Measurements from ENCODE around the gene BMAL1. TPM values are rescaled to one million over a fixed set of nuclear protein-coding genes. Genes with fewer than 3 reads are reported as not detected.

Gene BMAL1
- total and polyA plus RNA-seq, 5 donors from 2014 or later = 16.3 to 104 (median 19.7) TPM

DNA sequence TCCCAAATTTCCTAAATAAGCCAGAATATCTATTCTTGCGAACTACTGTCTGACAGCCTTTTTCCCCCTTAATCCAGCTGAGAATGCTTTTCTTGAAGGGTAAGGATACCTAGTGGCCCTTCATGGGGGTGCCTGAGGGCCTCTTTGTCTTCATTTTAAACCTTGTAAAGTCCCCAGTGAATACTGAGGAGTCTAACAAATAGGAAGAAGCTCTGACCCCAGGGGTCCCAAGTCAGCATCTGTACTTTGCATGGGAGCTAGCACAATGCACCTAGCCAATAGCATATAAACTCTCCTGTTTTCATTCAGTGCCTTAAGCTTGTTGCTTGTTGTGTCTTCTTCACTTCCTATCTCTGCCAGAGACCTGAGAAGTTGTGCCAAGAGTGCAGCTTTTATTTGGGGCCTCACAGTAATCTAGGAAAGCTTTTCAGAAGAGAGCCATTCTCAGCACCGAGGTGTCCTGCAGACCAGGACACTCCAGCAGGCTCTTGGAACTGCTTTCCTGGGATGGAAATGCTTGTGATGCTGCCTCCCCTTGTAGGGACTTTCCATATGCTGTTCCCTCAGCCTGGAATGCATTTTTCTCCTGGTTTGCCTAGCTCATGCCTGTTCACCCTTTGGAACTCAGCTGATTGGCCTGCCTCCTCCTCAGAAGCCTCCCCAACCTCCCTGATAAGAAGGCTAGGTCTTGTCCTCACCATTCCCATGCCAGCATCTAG lies 37.2 kb downstream of the BMAL1 start:
- H3K9me3 Mint-ChIP-seq = no peaks in the 10 kb centered on the region
- Histone ChIP-seq H3K27ac (ENCODE audit: insufficient read depth, low read length, poor library complexity, severe bottlenecking) (no peak overlapping the region), H3K9me3 (ENCODE audit: control insufficient read depth in 2 of 2, low read length in 2 of 2) (no peaks in the 10 kb centered on the region), H3K27me3 (ENCODE audit: control insufficient read depth, insufficient read depth, low read length) (no peaks in the 10 kb centered on the region), H3K36me3 (ENCODE audit: control insufficient read depth, insufficient read depth, low read length) (peaks cover 26% of the 10 kb centered on the region), H3K4me3 (ENCODE audit: low read depth, low read length) (no peak overlapping the region), H3K4me1 (ENCODE audit: control insufficient read depth, insufficient read depth, low read length, poor library complexity, severe bottlenecking) (peaks cover 39% of the 10 kb centered on the region)
- H3K4me3 Mint-ChIP-seq = peak overlapping the region in 1 of 4 donors; percentile 51
- H3K27me3 Mint-ChIP-seq = no peaks in the 10 kb centered on the region
- H3K27ac Mint-ChIP-seq = peak overlapping the region in 1 of 3 donors; percentile 81
- DNase-seq (no peak), ATAC-seq (ENCODE audit: low read depth in 2 of 2) (no peak)
- peaks cover 33% of the 10 kb centered on the region for H3K36me3 Mint-ChIP-seq
- peaks cover 47 to 82% (median 74%) of the 10 kb centered on the region in 4 donors for H3K4me1 Mint-ChIP-seq

DNA sequence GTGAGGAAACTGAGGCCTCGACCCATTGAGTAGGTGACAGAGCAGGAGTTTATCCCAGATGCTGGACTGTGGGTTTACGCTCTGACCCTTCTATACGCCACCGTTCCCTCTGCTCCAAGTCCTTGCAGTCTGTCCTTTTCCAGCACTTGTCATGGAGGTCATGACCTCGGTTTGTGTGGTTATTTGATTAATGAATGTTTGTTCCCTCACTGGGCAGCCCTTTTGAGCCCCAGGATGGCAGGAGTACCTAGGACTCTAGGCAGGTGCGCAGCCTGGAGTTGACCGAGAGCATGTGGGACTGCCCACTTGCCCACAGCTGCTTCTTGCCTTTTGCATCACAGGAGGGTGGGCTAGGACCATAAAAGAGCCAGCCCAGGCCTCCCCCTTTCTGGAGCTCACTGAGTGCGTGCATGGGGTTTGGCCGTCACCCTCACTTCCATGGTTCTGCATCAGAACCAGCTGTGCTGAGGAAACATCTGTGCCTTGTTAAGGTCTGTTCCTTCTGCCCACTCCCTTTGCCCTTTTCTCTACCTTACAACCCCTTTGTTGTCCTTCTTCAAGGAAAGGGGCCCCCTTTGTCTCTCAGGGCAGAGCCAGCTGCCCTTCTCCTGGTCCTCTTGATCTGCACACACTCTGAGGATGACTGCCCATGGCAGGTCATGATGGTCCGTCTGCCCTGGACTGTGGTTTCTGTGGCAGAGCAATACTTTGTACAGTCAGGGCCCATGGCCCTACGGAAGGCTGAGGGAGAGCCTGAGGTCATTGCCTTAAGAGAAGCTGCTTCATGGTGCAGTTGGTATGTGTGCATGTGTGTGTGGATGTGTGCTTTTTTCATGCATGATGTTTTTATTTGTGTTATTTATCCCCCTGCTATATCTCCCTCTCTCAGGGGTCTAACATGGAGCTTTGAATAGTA lies 38.2 kb downstream of the BMAL1 start:
- no peaks in the 10 kb centered on the region for H3K9me3 ChIP-seq (ENCODE audit: control insufficient read depth in 2 of 2, low read length in 2 of 2)
- Mint-ChIP-seq H3K4me1 (peaks cover 47 to 81% (median 74%) of the 10 kb centered on the region in 4 donors), H3K4me3 (peak overlapping the region in 1 of 4 donors; percentile 38), H3K27ac (peak overlapping the region; percentile 59 to 82 (median 81)), H3K27me3 (no peaks in the 10 kb centered on the region), H3K36me3 (peaks cover 26% of the 10 kb centered on the region), H3K9me3 (no peaks in the 10 kb centered on the region)
- ATAC-seq (ENCODE audit: low read depth in 2 of 2) (peak in 1 of 2 donors; percentile 12), DNase-seq (no peak)
- no peaks in the 10 kb centered on the region for H3K27me3 ChIP-seq (ENCODE audit: control insufficient read depth, insufficient read depth, low read length)
- no peak overlapping the region for H3K4me3 ChIP-seq (ENCODE audit: low read depth, low read length)
- H3K4me1 ChIP-seq (ENCODE audit: control insufficient read depth, insufficient read depth, low read length, poor library complexity, severe bottlenecking) = peaks cover 39% of the 10 kb centered on the region
- no peak overlapping the region for H3K27ac ChIP-seq (ENCODE audit: insufficient read depth, low read length, poor library complexity, severe bottlenecking)
- peaks cover 18% of the 10 kb centered on the region for H3K36me3 ChIP-seq (ENCODE audit: control insufficient read depth, insufficient read depth, low read length)

DNA sequence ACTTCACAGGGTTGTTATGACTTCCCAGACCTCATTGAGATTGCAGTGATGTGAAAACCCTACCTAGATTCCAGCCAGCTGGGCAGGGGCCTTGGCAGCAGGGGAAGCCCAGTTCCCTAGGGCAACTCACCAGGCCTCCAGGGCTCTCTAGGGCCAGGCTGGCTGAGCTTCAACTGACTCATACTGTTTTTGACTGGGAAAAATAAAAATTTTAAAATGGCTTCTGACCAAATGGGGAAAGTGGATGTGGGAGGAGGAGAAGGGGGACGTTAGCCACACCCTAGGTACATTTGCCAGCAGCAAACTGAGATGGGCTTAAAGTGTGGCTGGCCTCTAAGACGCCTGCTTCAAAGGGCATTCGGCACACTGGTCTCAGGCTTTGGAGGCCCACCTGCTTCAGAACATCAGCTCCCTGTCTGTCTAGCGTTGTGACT lies 39.0 kb downstream of the BMAL1 start:
- no peak for ATAC-seq (ENCODE audit: low read depth in 2 of 2)
- no peak overlapping the region for H3K27ac ChIP-seq (ENCODE audit: insufficient read depth, low read length, poor library complexity, severe bottlenecking)
- H3K4me1 Mint-ChIP-seq = peaks cover 43 to 89% (median 71%) of the 10 kb centered on the region in 4 donors
- peak overlapping the region in 1 of 4 donors; percentile 18 for H3K4me3 Mint-ChIP-seq
- H3K27me3 Mint-ChIP-seq = no peaks in the 10 kb centered on the region
- H3K9me3 Mint-ChIP-seq = no peaks in the 10 kb centered on the region
- H3K36me3 ChIP-seq (ENCODE audit: control insufficient read depth, insufficient read depth, low read length) = peaks cover 15% of the 10 kb centered on the region
- H3K27ac Mint-ChIP-seq = peak overlapping the region; percentile 26 to 82 (median 81)
- no peaks in the 10 kb centered on the region for H3K27me3 ChIP-seq (ENCODE audit: control insufficient read depth, insufficient read depth, low read length)
- peaks cover 20% of the 10 kb centered on the region for H3K36me3 Mint-ChIP-seq
- DNase-seq = no peak
- H3K4me1 ChIP-seq (ENCODE audit: control insufficient read depth, insufficient read depth, low read length, poor library complexity, severe bottlenecking) = peaks cover 39% of the 10 kb centered on the region
- H3K9me3 ChIP-seq (ENCODE audit: control insufficient read depth in 2 of 2, low read length in 2 of 2) = no peaks in the 10 kb centered on the region
- H3K4me3 ChIP-seq (ENCODE audit: low read depth, low read length) = no peak overlapping the region

DNA sequence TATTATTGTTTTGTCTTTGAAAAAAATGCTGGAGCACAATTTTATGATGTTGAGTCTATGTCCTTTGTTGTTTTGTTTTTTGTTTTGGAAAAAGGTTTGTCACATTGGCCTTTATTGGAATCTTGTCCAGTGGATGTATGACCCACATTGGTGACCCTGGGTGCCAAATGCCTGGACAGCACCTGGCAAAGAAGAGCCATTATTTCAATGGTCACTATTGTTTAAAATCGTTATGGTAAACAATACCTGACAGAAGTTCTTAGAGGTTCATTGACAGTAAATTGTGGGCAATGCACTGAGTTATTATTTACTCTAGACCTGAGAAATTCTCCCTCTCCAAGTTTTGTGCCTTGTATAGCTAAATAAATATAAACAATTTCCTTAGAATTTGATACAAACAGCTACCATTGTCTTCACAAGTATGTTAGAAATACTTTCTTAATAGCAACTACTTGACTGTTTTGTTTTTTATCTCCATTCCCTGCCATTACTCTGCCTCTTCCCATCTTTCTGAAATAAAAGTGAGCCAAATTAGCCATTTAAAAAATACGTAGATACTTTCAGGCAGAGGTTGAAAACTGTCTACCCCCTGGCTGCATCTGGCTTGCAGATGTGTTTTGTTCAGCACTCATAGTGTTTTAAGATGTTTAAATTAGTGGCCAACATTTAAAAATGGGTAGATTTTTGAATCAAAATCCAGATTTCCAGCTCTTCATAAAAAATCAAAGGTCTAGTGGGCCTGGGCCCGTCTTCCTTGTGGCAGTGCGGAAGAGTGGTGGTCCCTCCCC lies 39.9 kb downstream of the BMAL1 start:
- H3K27me3 Mint-ChIP-seq = no peaks in the 10 kb centered on the region
- no peak overlapping the region for H3K27ac ChIP-seq (ENCODE audit: insufficient read depth, low read length, poor library complexity, severe bottlenecking)
- ATAC-seq (ENCODE audit: low read depth in 2 of 2) = no peak
- no peak for DNase-seq
- peaks cover 23% of the 10 kb centered on the region for H3K36me3 Mint-ChIP-seq
- H3K4me3 Mint-ChIP-seq = peak overlapping the region in 1 of 4 donors; percentile 9
- peaks cover 39% of the 10 kb centered on the region for H3K4me1 ChIP-seq (ENCODE audit: control insufficient read depth, insufficient read depth, low read length, poor library complexity, severe bottlenecking)
- H3K27me3 ChIP-seq (ENCODE audit: control insufficient read depth, insufficient read depth, low read length) = no peaks in the 10 kb centered on the region
- H3K9me3 ChIP-seq (ENCODE audit: control insufficient read depth in 2 of 2, low read length in 2 of 2) = no peaks in the 10 kb centered on the region
- no peak overlapping the region for H3K4me3 ChIP-seq (ENCODE audit: low read depth, low read length)
- peaks cover 19% of the 10 kb centered on the region for H3K36me3 ChIP-seq (ENCODE audit: control insufficient read depth, insufficient read depth, low read length)
- H3K4me1 Mint-ChIP-seq = peaks cover 40 to 94% (median 70%) of the 10 kb centered on the region in 4 donors
- no peaks in the 10 kb centered on the region for H3K9me3 Mint-ChIP-seq
- H3K27ac Mint-ChIP-seq = peak overlapping the region in 2 of 3 donors; percentile 25 to 53

DNA sequence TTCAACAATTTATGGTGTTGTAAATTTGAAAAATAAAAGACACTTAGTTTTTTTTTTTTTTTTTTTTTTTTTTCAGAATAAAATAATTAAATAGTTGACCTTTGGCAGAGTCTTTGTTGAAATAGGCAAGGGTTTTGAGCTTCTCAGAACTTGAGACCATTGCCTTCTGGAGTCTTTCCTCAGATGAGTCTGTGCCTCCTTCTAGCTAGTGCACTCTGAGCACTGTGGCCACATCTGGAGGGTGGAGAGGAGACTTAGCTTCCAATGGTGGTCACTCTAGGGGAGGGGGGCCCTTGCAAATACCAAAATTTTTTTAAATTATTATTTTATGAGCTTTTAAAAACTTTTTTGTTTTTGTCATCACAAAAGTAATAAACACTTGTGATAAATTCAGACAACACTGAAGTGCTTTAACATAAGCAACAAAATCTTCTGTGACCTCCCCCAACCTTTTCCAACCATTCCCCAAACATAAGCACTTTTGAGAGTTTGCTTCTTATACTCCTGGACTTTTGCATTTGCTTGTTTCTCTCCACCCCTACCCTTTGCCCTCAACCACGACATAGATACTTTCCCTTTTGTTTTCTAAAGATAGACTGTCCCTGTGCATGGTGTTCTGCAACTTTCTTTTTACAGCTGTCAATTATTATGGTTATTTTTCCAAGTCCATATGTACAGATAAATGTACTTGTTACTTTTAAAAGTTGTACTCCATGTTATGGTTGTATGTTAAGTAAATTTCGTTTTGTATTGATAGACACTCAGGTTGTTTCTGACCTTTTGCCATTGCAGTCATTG lies 41.1 kb downstream of the BMAL1 start:
- peak overlapping the region; percentile 29 to 70 (median 53) for H3K27ac Mint-ChIP-seq
- Histone ChIP-seq H3K36me3 (ENCODE audit: control insufficient read depth, insufficient read depth, low read length) (peaks cover 24% of the 10 kb centered on the region), H3K9me3 (ENCODE audit: control insufficient read depth in 2 of 2, low read length in 2 of 2) (no peaks in the 10 kb centered on the region), H3K4me1 (ENCODE audit: control insufficient read depth, insufficient read depth, low read length, poor library complexity, severe bottlenecking) (peaks cover 39% of the 10 kb centered on the region), H3K4me3 (ENCODE audit: low read depth, low read length) (peak overlapping the region; percentile 2), H3K27ac (ENCODE audit: insufficient read depth, low read length, poor library complexity, severe bottlenecking) (no peak overlapping the region), H3K27me3 (ENCODE audit: control insufficient read depth, insufficient read depth, low read length) (no peaks in the 10 kb centered on the region)
- H3K4me3 Mint-ChIP-seq = peak overlapping the region; percentile 1 to 5 (median 2)
- DNase-seq (peak in 1 of 3 donors; percentile 41), ATAC-seq (ENCODE audit: low read depth in 2 of 2) (peak in 1 of 2 donors; percentile 46)
- H3K27me3 Mint-ChIP-seq = no peaks in the 10 kb centered on the region
- peaks cover 31 to 90% (median 65%) of the 10 kb centered on the region in 4 donors for H3K4me1 Mint-ChIP-seq
- no peaks in the 10 kb centered on the region for H3K9me3 Mint-ChIP-seq
- peaks cover 17% of the 10 kb centered on the region for H3K36me3 Mint-ChIP-seq

DNA sequence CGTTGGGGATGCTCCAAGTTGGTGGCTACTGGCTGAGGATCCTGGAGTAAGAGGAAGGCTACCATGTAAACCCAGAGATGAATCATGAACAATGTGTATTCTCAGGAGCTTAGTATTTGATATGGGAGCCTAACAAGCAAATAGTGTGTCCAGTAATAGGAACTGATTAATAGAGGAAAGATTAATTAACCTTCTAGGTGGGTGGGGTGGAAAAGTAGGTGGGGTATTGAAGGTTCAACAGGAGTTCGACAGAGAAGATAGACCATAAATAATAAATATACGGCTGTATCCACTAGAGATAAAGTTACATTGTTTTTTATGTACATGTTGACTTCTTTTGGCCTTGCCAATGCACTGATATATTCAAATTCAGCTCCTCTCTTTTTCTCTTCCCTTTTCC lies 43.1 kb downstream of the BMAL1 start:
- no peak overlapping the region for H3K4me3 Mint-ChIP-seq
- peaks cover 31 to 84% (median 59%) of the 10 kb centered on the region in 4 donors for H3K4me1 Mint-ChIP-seq
- peaks cover 0 to 1% (median 0%) of the 10 kb centered on the region in 7 donors for H3K9me3 Mint-ChIP-seq
- no peak overlapping the region for H3K4me3 ChIP-seq (ENCODE audit: low read depth, low read length)
- H3K9me3 ChIP-seq (ENCODE audit: control insufficient read depth in 2 of 2, low read length in 2 of 2) = no peaks in the 10 kb centered on the region
- peak overlapping the region in 1 of 3 donors; percentile 27 for H3K27ac Mint-ChIP-seq
- no peaks in the 10 kb centered on the region for H3K27me3 Mint-ChIP-seq
- peaks cover 21% of the 10 kb centered on the region for H3K36me3 ChIP-seq (ENCODE audit: control insufficient read depth, insufficient read depth, low read length)
- ATAC-seq (ENCODE audit: low read depth in 2 of 2) (no peak), DNase-seq (no peak)
- peaks cover 32% of the 10 kb centered on the region for H3K4me1 ChIP-seq (ENCODE audit: control insufficient read depth, insufficient read depth, low read length, poor library complexity, severe bottlenecking)
- H3K27ac ChIP-seq (ENCODE audit: insufficient read depth, low read length, poor library complexity, severe bottlenecking) = no peak overlapping the region
- no peaks in the 10 kb centered on the region for H3K27me3 ChIP-seq (ENCODE audit: control insufficient read depth, insufficient read depth, low read length)
- peaks cover 23% of the 10 kb centered on the region for H3K36me3 Mint-ChIP-seq
